ENCODE data around the gene ZNF175.

GRCh38 chr19:51602189-51602854 lies 31.2 kb downstream of the ZNF175 start:
- TF ChIP-seq CTBP1 (IDR thresholded peaks at IDR 0.05; ENCODE audit: borderline replicate concordance) (no peak), HDGF (IDR thresholded peaks at IDR 0.05; ENCODE audit: borderline replicate concordance) (no peak), FOXK2 (IDR thresholded peaks at IDR 0.05) (no peak), LEF1 (IDR thresholded peaks at IDR 0.05; ENCODE audit: borderline replicate concordance) (no peak)
- TF ChIP-seq, protein P1, sequence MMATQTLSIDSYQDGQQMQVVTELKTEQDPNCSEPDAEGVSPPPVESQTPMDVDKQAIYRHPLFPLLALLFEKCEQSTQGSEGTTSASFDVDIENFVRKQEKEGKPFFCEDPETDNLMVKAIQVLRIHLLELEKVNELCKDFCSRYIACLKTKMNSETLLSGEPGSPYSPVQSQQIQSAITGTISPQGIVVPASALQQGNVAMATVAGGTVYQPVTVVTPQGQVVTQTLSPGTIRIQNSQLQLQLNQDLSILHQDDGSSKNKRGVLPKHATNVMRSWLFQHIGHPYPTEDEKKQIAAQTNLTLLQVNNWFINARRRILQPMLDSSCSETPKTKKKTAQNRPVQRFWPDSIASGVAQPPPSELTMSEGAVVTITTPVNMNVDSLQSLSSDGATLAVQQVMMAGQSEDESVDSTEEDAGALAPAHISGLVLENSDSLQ (IDR thresholded peaks at IDR 0.05), result no peak
